ENCODE data around the gene PHACTR3.

PHACTR3 gene

DNA sequence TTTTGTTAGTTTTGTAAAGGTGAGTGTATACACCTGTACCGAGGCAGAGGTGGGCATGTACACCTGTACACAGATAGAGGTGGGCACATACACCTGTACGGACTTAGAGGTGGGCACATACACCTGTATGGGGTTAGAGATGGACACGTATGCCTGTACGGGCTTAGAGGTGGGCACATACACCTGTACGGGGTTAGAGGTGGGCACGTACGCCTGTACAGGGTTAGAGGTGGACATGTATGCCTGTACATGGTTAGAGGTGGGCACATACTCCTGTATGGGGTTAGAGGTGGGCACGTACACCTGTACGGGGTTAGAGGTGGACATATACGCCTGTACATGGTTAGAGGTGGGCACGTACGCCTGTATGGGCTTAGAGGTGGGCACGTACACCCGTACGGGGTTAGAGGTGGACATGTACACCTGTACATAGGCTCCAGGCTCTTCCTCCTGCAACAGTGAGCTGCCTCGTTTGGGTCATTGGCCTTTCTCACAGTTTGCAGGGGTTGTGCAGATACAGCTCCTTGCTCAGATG lies 63.7 kb downstream of the PHACTR3 start:
- TF ChIP-seq TAF1 (IDR thresholded peaks at IDR 0.05; ENCODE audit: low read depth) = no peak
- TF ChIP-seq FOXM1 (IDR thresholded peaks at IDR 0.05; ENCODE audit: borderline replicate concordance, low read depth) = no peak
- no peak for TF ChIP-seq EP300 (IDR thresholded peaks at IDR 0.05; ENCODE audit: borderline replicate concordance)
- TF ChIP-seq, protein P1, sequence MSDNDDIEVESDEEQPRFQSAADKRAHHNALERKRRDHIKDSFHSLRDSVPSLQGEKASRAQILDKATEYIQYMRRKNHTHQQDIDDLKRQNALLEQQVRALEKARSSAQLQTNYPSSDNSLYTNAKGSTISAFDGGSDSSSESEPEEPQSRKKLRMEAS (IDR thresholded peaks at IDR 0.05) = no peak
- TF ChIP-seq ZBTB7A (IDR thresholded peaks at IDR 0.05; ENCODE audit: low read depth) = no peak
- no peak for TF ChIP-seq CEBPB (IDR thresholded peaks at IDR 0.05)
- no peak for TF ChIP-seq CREB1 (IDR thresholded peaks at IDR 0.05; ENCODE audit: low read depth)
- TF ChIP-seq TEAD4 (IDR thresholded peaks at IDR 0.05) = no peak
- TF ChIP-seq, protein P2, sequence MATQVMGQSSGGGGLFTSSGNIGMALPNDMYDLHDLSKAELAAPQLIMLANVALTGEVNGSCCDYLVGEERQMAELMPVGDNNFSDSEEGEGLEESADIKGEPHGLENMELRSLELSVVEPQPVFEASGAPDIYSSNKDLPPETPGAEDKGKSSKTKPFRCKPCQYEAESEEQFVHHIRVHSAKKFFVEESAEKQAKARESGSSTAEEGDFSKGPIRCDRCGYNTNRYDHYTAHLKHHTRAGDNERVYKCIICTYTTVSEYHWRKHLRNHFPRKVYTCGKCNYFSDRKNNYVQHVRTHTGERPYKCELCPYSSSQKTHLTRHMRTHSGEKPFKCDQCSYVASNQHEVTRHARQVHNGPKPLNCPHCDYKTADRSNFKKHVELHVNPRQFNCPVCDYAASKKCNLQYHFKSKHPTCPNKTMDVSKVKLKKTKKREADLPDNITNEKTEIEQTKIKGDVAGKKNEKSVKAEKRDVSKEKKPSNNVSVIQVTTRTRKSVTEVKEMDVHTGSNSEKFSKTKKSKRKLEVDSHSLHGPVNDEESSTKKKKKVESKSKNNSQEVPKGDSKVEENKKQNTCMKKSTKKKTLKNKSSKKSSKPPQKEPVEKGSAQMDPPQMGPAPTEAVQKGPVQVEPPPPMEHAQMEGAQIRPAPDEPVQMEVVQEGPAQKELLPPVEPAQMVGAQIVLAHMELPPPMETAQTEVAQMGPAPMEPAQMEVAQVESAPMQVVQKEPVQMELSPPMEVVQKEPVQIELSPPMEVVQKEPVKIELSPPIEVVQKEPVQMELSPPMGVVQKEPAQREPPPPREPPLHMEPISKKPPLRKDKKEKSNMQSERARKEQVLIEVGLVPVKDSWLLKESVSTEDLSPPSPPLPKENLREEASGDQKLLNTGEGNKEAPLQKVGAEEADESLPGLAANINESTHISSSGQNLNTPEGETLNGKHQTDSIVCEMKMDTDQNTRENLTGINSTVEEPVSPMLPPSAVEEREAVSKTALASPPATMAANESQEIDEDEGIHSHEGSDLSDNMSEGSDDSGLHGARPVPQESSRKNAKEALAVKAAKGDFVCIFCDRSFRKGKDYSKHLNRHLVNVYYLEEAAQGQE (IDR thresholded peaks at IDR 0.05; ENCODE audit: low read depth) = no peak
- no peak for TF ChIP-seq RAD21 (IDR thresholded peaks at IDR 0.05; ENCODE audit: low read depth)
- no peak for TF ChIP-seq YY1 (IDR thresholded peaks at IDR 0.05; ENCODE audit: low read depth)
- TF ChIP-seq TCF12 (IDR thresholded peaks at IDR 0.05; ENCODE audit: low read depth) = no peak
- no peak for TF ChIP-seq EGR1 (IDR thresholded peaks at IDR 0.05)

DNA sequence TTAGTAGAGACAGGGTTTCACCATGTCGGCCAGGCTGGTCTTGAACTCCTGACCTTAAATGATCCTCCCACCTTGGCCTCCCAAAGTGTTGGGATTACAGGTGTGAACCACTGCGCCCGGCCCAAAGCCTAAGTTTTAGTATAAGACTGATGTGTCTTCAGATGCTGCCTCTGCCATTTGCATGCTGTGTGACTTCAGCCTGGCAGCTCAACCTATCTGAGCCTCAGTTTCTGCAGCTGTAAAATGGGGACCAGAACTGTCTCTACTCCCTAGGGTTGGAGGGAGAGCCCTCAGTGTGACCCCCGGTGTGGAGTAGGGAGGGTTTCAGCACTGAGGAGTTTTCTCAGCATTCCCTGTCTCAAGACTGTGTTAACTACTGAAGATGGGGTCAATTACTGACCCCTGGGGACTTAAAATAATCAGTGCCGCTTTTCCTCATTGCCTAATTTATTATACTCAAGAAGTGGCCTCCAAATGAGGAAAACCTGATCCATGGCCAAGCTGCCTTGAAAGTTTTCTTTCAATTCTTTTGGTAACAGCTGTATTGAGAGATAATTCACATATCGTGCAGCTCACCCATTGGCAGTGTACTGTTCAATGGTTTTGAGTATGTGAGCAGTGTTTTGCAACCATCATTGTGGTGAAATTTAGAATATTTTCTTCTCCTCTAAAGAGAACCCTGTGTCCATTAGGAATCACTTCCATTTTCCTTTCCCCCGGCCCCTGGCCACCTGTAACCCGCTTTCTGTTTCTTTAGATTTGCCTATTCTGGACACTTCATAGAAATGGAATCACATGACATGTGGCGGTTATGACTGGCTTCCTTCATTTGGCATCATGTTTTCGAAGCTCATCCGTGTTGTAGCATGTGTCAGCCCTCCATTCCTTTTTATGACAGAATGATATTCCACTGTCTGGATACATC lies 64.8 kb downstream of the PHACTR3 start:
- TF ChIP-seq NFIC (IDR thresholded peaks at IDR 0.05) = no peak
- no peak for TF ChIP-seq FOXM1 (IDR thresholded peaks at IDR 0.05; ENCODE audit: borderline replicate concordance, low read depth)
- TF ChIP-seq TEAD4 (IDR thresholded peaks at IDR 0.05) = no peak
- TF ChIP-seq, protein P3, sequence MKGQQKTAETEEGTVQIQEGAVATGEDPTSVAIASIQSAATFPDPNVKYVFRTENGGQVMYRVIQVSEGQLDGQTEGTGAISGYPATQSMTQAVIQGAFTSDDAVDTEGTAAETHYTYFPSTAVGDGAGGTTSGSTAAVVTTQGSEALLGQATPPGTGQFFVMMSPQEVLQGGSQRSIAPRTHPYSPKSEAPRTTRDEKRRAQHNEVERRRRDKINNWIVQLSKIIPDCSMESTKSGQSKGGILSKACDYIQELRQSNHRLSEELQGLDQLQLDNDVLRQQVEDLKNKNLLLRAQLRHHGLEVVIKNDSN (IDR thresholded peaks at IDR 0.05) = no peak
- no peak for TF ChIP-seq ZBTB7A (IDR thresholded peaks at IDR 0.05; ENCODE audit: low read depth)
- TF ChIP-seq EP300 (IDR thresholded peaks at IDR 0.05; ENCODE audit: borderline replicate concordance) = no peak
- TF ChIP-seq, protein P1 (IDR thresholded peaks at IDR 0.05) = no peak
- no peak for TF ChIP-seq EGR1 (IDR thresholded peaks at IDR 0.05)
- TF ChIP-seq, protein P2 (IDR thresholded peaks at IDR 0.05; ENCODE audit: low read depth) = no peak
- TF ChIP-seq CEBPB (IDR thresholded peaks at IDR 0.05) = no peak
- no peak for TF ChIP-seq RAD21 (IDR thresholded peaks at IDR 0.05; ENCODE audit: low read depth)
- TF ChIP-seq YY1 (IDR thresholded peaks at IDR 0.05; ENCODE audit: low read depth) = no peak
- TF ChIP-seq TCF12 (IDR thresholded peaks at IDR 0.05; ENCODE audit: low read depth) = no peak
- no peak for TF ChIP-seq CREB1 (IDR thresholded peaks at IDR 0.05; ENCODE audit: low read depth)

DNA sequence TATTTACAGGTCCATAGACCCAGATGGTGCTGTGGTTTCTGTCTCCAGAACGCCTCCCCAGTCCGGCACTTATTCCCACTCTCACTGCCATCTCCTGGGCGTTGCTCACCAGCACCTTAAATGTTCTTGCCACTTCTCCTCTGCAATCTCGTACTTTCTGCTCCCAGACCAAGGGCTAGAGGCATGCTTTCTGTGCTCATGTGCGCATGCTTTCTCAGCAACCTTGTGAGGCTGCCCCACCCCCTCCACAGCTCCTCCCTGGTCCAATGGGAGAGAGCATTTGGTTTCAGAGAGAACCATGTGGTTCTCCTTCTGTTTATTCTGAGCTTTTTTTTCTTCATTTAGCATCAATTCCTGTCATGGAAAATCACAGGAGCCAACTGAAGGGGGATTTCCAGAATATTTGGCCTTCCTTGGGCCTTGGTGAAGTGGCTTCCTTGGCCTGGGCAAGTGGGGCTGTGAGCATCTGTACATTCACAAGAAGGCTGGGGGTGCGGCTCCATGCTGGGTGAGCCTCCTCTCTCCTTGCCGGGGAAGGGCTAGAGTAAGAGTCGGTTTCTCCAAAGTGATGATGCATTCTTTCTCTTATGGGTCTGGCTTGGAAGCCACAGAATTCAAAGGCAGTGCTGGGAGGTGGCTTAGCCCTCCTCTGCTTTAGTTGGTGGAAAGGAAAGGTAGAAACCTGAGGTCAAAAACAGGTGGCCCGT lies 66.6 kb downstream of the PHACTR3 start:
- TF ChIP-seq TAF1 (IDR thresholded peaks at IDR 0.05; ENCODE audit: low read depth) (no peak), EGR1 (IDR thresholded peaks at IDR 0.05) (no peak), FOXM1 (IDR thresholded peaks at IDR 0.05; ENCODE audit: borderline replicate concordance, low read depth) (no peak), YY1 (IDR thresholded peaks at IDR 0.05; ENCODE audit: low read depth) (no peak), EP300 (IDR thresholded peaks at IDR 0.05; ENCODE audit: borderline replicate concordance) (no peak), RAD21 (IDR thresholded peaks at IDR 0.05; ENCODE audit: low read depth) (no peak), NFIC (IDR thresholded peaks at IDR 0.05) (no peak), ZBTB7A (IDR thresholded peaks at IDR 0.05; ENCODE audit: low read depth) (no peak), TCF12 (IDR thresholded peaks at IDR 0.05; ENCODE audit: low read depth) (no peak), CREB1 (IDR thresholded peaks at IDR 0.05; ENCODE audit: low read depth) (no peak), TEAD4 (IDR thresholded peaks at IDR 0.05) (no peak)
- TF ChIP-seq, protein P3 (IDR thresholded peaks at IDR 0.05) = no peak

DNA sequence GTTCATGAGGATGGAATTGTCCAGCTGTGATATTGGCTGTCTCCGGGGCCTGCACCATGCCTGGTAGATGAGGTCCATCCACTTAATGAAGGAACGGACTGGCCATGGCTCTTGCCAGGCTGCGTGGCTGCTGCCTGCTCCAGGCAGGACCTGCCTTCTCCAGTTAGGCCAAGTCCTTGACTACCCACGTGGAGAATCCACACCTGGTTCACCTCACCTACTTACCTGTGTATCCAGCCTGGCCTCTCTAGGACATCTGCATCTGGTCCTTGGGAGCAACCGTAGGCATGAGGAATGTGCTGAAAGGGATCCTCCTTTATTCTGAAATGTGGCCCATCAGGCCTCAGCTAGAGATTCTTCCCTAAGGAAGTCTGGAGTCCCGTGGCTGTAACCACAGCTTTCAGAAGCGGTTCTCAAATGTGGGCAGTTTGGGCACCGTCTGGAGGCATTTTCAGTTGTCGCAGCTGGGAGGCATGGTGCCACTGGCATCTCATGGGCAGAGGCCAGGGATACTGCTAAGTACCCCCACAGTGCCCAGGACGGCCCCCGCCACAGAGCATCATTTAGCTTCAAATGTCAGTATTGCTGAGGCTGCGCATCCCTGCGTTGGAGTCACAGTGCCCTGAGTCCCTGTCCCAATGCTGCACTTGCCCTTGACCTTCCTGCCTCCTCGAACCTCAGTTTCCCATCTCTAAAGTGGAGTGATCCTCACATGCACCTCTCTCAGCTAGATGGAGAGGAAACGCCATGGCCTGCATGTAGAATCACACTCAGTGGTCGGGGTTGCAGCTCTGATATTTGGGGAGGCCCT lies 67.5 kb downstream of the PHACTR3 start:
- no peak for TF ChIP-seq CREB1 (IDR thresholded peaks at IDR 0.05; ENCODE audit: low read depth)
- no peak for TF ChIP-seq EGR1 (IDR thresholded peaks at IDR 0.05)

Data from Ishikawa (cell line).